ENCODE results near the gene HOXC10.

Gene HOXC10

GRCh38 chr12:54032627-54033100 is 47.7 kb downstream of the HOXC10 start, which contains the start of gene HOXC5:
Gene HOXC5 (plus strand): TSS chr12:54033050. CDS start chr12:54033123, 73 bp downstream.
- H3K9me3 Mint-ChIP-seq, result no peaks in the 10 kb centered on the region
- peaks cover 85% of the 10 kb centered on the region for H3K4me1 Mint-ChIP-seq
- H3K27me3 Mint-ChIP-seq (ENCODE audit: low read depth), result peaks cover 10% of the 10 kb centered on the region
- H3K36me3 Mint-ChIP-seq (ENCODE audit: low read depth), result peaks cover 7% of the 10 kb centered on the region
- H3K27ac Mint-ChIP-seq, result peak within 1 kb of the TSS; percentile 91 to 97 (median 95)
- peak; percentile 96 to 99 (median 99) for TF ChIP-seq CTCF (IDR thresholded peaks at IDR 0.05; ENCODE audit: unreplicated experiment in 3 of 3)
- peak within 1 kb of the TSS; percentile 81 to 91 (median 87) for H3K4me3 Mint-ChIP-seq

GRCh38 chr12:54033106-54033979 is 48.4 kb downstream of the HOXC10 start:
- Mint-ChIP-seq H3K9me3 (no peaks in the 10 kb centered on the region), H3K4me3 (peak overlapping the region; percentile 81 to 91 (median 87)), H3K4me1 (peaks cover 86% of the 10 kb centered on the region), H3K27ac (peak overlapping the region; percentile 91 to 97 (median 95)), H3K36me3 (ENCODE audit: low read depth) (peaks cover 7% of the 10 kb centered on the region), H3K27me3 (ENCODE audit: low read depth) (peaks cover 9% of the 10 kb centered on the region)
- TF ChIP-seq CTCF (IDR thresholded peaks at IDR 0.05; ENCODE audit: unreplicated experiment in 3 of 3), result no peak

- H3K27me3 Mint-ChIP-seq (ENCODE audit: low read depth), result peaks cover 6% of the 10 kb centered on the region
- peaks cover 7% of the 10 kb centered on the region for H3K36me3 Mint-ChIP-seq (ENCODE audit: low read depth)
- TF ChIP-seq CTCF (IDR thresholded peaks at IDR 0.05; ENCODE audit: unreplicated experiment in 3 of 3), result no peak
- H3K9me3 Mint-ChIP-seq, result no peaks in the 10 kb centered on the region
- H3K4me3 Mint-ChIP-seq, result peak overlapping the region; percentile 79 to 86 (median 86)
- H3K4me1 Mint-ChIP-seq, result peaks cover 89% of the 10 kb centered on the region
- H3K27ac Mint-ChIP-seq, result peak overlapping the region; percentile 95 to 99 (median 97)
These were observed 49.2 kb downstream of the HOXC10 start for GRCh38 chr12:54033980-54034784.

- peak overlapping the region; percentile 79 to 86 (median 86) for H3K4me3 Mint-ChIP-seq
- no peaks in the 10 kb centered on the region for H3K9me3 Mint-ChIP-seq
- H3K36me3 Mint-ChIP-seq (ENCODE audit: low read depth), result peaks cover 1% of the 10 kb centered on the region
- H3K4me1 Mint-ChIP-seq, result peaks cover 90% of the 10 kb centered on the region
- peak overlapping the region; percentile 91 to 95 (median 95) for H3K27ac Mint-ChIP-seq
- no peak for TF ChIP-seq CTCF (IDR thresholded peaks at IDR 0.05; ENCODE audit: unreplicated experiment in 3 of 3)
- peaks cover 2% of the 10 kb centered on the region for H3K27me3 Mint-ChIP-seq (ENCODE audit: low read depth)
These were observed 49.9 kb downstream of the HOXC10 start for GRCh38 chr12:54034785-54035310.

- no peak for TF ChIP-seq CTCF (IDR thresholded peaks at IDR 0.05; ENCODE audit: unreplicated experiment in 3 of 3)
- Mint-ChIP-seq H3K27me3 (ENCODE audit: low read depth) (no peaks in the 10 kb centered on the region), H3K36me3 (ENCODE audit: low read depth) (no peaks in the 10 kb centered on the region), H3K27ac (peak overlapping the region; percentile 91 to 95 (median 95)), H3K9me3 (no peaks in the 10 kb centered on the region), H3K4me1 (peaks cover 90% of the 10 kb centered on the region), H3K4me3 (peak overlapping the region; percentile 79 to 86 (median 86))
These were observed 50.8 kb downstream of the HOXC10 start for GRCh38 chr12:54035568-54036264.

Data from nephron (organoid).